Fibroblast of lung (primary cell): ENCODE data around the gene RPS21. TPM values are rescaled to one million over a fixed set of nuclear protein-coding genes. Genes with fewer than 3 reads are reported as not detected.

Experiments used
- DNase-seq, 2 donors: peaks; one replicate each; pipeline versions ENCODE4 v3.0.0 to v3.0.0-alpha.2; 2010; ENCODE audit warnings: low read depth in 2 of 2
- H2AFZ ChIP-seq: 2 replicates; pipeline ENCODE4 v1.5.1; 2012; ENCODE audit warnings: low read length, control low read depth, inconsistent platforms
- H3K27ac ChIP-seq: 2 replicates; pipeline ENCODE4 v1.5.1; 2011; ENCODE audit warnings: low read length, control low read depth; ENCODE audit not compliant: insufficient read depth
- H3K27me3 ChIP-seq: 2 replicates; pipeline ENCODE4 v1.5.1; 2011; ENCODE audit warnings: mild to moderate bottlenecking, low read length; ENCODE audit not compliant: control insufficient read depth, insufficient read depth
- H3K36me3 ChIP-seq: 2 replicates; pipeline ENCODE4 v1.5.1; 2011; ENCODE audit warnings: low read length; ENCODE audit not compliant: control insufficient read depth, insufficient read depth
- H3K4me1 ChIP-seq: 2 replicates; pipeline ENCODE4 v1.5.1; 2011; ENCODE audit warnings: low read length; ENCODE audit not compliant: control insufficient read depth, insufficient read depth; ENCODE audit errors: extremely low read depth
- H3K4me2 ChIP-seq: 2 replicates; pipeline ENCODE4 v1.5.1; 2011; ENCODE audit warnings: low read length, control low read depth; ENCODE audit not compliant: insufficient read depth; ENCODE audit errors: extremely low read depth
- H3K4me3 ChIP-seq, 4 experiments: fragments of 200-600 bp in 1 of 4; sonication (generic) in 1 of 4; replicated peaks in 1 of 4; 2 replicates each; pipeline ENCODE4 v1.5.1; 2011 to 2016; ENCODE audit warnings: low read length in 4 of 4, low read depth in 3 of 4, mild to moderate bottlenecking in 3 of 4, control low read depth in 2 of 4, inconsistent platforms in 1 of 4, mixed read lengths in 1 of 4; ENCODE audit not compliant: insufficient read depth in 1 of 4; ENCODE audit errors: control extremely low read depth in 1 of 4
- H3K79me2 ChIP-seq: 2 replicates; pipeline ENCODE4 v1.5.1; 2012; ENCODE audit warnings: mild to moderate bottlenecking, low read length, inconsistent platforms; ENCODE audit not compliant: control insufficient read depth, insufficient read depth
- H3K9ac ChIP-seq: 2 replicates; pipeline ENCODE4 v1.5.1; 2011; ENCODE audit warnings: mild to moderate bottlenecking, low read length, control low read depth; ENCODE audit not compliant: insufficient read depth
- H3K9me3 ChIP-seq: 2 replicates; pipeline ENCODE4 v1.5.1; 2012; ENCODE audit warnings: low read depth, low read length; ENCODE audit not compliant: control insufficient read depth, insufficient read depth
- H4K20me1 ChIP-seq: 2 replicates; pipeline ENCODE4 v1.5.1; 2011; ENCODE audit warnings: low read length; ENCODE audit not compliant: control insufficient read depth, insufficient read depth; ENCODE audit errors: extremely low read depth
- CTCF ChIP-seq, 2 donors: IDR thresholded peaks in 1 of 2; conservative IDR thresholded peaks in 1 of 2; 1 replicate in 1 of 2; 2 replicates in 1 of 2; pipeline ENCODE4 v1.5.1; 2011 to 2012; ENCODE audit warnings: low read length in 2 of 2, control low read depth in 1 of 2, inconsistent platforms in 1 of 2, low read depth in 1 of 2, mild to moderate bottlenecking in 1 of 2
- EZH2 ChIP-seq: IDR thresholded peaks from 2 replicates; pipeline ENCODE4 v1.5.1; 2012; ENCODE audit warnings: low read length, control low read depth, mild to moderate bottlenecking; ENCODE audit errors: missing control alignments
- polyA plus RNA-seq, 2 donors: library from polyadenylated mRNA; depleted of rRNA in 1 of 2; stranded (reverse) in 1 of 2; unstranded in 1 of 2; fragments of >200 nt; gene quantifications; 2 replicates each; pipeline ENCODE4 v1.2.1, GENCODE V29; 2011 to 2012; ENCODE audit warnings: missing spikeins in 1 of 2
- total RNA-seq: library from RNA; depleted of rRNA; stranded (reverse); fragments of >200 nt; gene quantifications from 2 replicates; pipeline ENCODE4 v1.2.1, GENCODE V29; 2014

Gene RPS21
- total and polyA plus RNA-seq, 2 donors (not counting 1 experiment from before 2014, with no cell fraction given), result 867 to 2,081 TPM

- Histone ChIP-seq H3K27ac (no peak overlapping the region), H4K20me1 (no peaks in the 10 kb centered on the region), H3K9ac (no peak overlapping the region), H3K4me1 (no peaks in the 10 kb centered on the region), H3K27me3 (no peaks in the 10 kb centered on the region), H3K79me2 (peaks cover 9% of the 10 kb centered on the region), H3K4me3 (no peak overlapping the region), H3K4me2 (no peak overlapping the region), H3K36me3 (peaks cover 20% of the 10 kb centered on the region), H2AFZ (no peak overlapping the region), H3K9me3 (no peaks in the 10 kb centered on the region)
- no peak for DNase-seq
- TF ChIP-seq EZH2 (no peak), CTCF (conservative IDR thresholded peaks at IDR 0.05 in 1 of 2, IDR thresholded peaks at IDR 0.05 in 1 of 2; ENCODE audit: low read depth in 1 of 2, low read length in 2 of 2) (no peak)
Observed at GRCh38 chr20:62393335-62393665, 6.4 kb downstream of the RPS21 start.

GRCh38 chr20:62393830-62394229 lies 6.9 kb downstream of the RPS21 start:
- Histone ChIP-seq H4K20me1 (no peaks in the 10 kb centered on the region), H3K4me3 (no peak overlapping the region), H3K27me3 (no peaks in the 10 kb centered on the region), H3K4me1 (no peaks in the 10 kb centered on the region), H2AFZ (no peak overlapping the region), H3K36me3 (peaks cover 18% of the 10 kb centered on the region), H3K9ac (no peak overlapping the region), H3K4me2 (no peak overlapping the region), H3K79me2 (peaks cover 5% of the 10 kb centered on the region), H3K9me3 (no peaks in the 10 kb centered on the region), H3K27ac (no peak overlapping the region)
- no peak for DNase-seq
- TF ChIP-seq EZH2, result no peak
- TF ChIP-seq CTCF (conservative IDR thresholded peaks at IDR 0.05 in 1 of 2, IDR thresholded peaks at IDR 0.05 in 1 of 2; ENCODE audit: low read depth in 1 of 2, low read length in 2 of 2), result no peak

GRCh38 chr20:62394248-62395245 lies 7.6 kb downstream of the RPS21 start:
- H4K20me1 ChIP-seq, result no peaks in the 10 kb centered on the region
- H3K27ac ChIP-seq, result no peak overlapping the region
- TF ChIP-seq CTCF (conservative IDR thresholded peaks at IDR 0.05 in 1 of 2, IDR thresholded peaks at IDR 0.05 in 1 of 2; ENCODE audit: low read depth in 1 of 2, low read length in 2 of 2), result no peak
- no peak for TF ChIP-seq EZH2
- H3K4me1 ChIP-seq, result no peaks in the 10 kb centered on the region
- H3K4me2 ChIP-seq, result no peak overlapping the region
- H3K36me3 ChIP-seq, result peaks cover 11% of the 10 kb centered on the region
- no peaks in the 10 kb centered on the region for H3K9me3 ChIP-seq
- H3K9ac ChIP-seq, result no peak overlapping the region
- DNase-seq, result no peak
- H3K27me3 ChIP-seq, result no peaks in the 10 kb centered on the region
- no peak overlapping the region for H3K4me3 ChIP-seq
- H2AFZ ChIP-seq, result no peak overlapping the region
- H3K79me2 ChIP-seq, result no peaks in the 10 kb centered on the region
